Bronchial epithelial cell (primary cell): Measurements from ENCODE around the gene MTHFSD. TPM values are rescaled to one million over a fixed set of nuclear protein-coding genes. Genes with fewer than 3 reads are reported as not detected.

Source experiments
- DNase-seq: peaks from one replicate; pipeline ENCODE4 v3.0.0-alpha.2; 2010; ENCODE audit warnings: low read depth
- FAIRE-seq: peaks from 2 replicates; lab custom pipeline; 2011; peaks lifted over from hg19 to GRCh38; lab: Jason Lieb, UNC
- H3K27me3 ChIP-seq: 2 replicates; pipeline ENCODE4 v1.5.1; 2011; ENCODE audit warnings: low read length; ENCODE audit not compliant: control insufficient read depth, insufficient read depth
- H3K36me3 ChIP-seq: 2 replicates; pipeline ENCODE4 v1.5.1; 2011; ENCODE audit warnings: low read length; ENCODE audit not compliant: control insufficient read depth, insufficient read depth
- H3K4me3 ChIP-seq: 2 replicates; pipeline ENCODE4 v1.5.1; 2011; ENCODE audit warnings: mild to moderate bottlenecking, low read depth, low read length, control low read depth
- CTCF ChIP-seq: IDR thresholded peaks from 2 replicates; pipeline ENCODE4 v1.5.1; 2011; ENCODE audit warnings: mild to moderate bottlenecking, moderate library complexity, low read length, control low read depth, inconsistent platforms; ENCODE audit not compliant: insufficient read depth, severe bottlenecking
- total RNA-seq: library from RNA; depleted of rRNA; stranded (reverse); fragments of >200 nt; gene quantifications from 2 replicates; pipeline ENCODE4 v1.2.1, GENCODE V29; 2014

The MTHFSD gene
- total RNA-seq, 1 donor from 2014 or later = 13.2 TPM

GRCh38 chr16:86538196-86538780 lies 16.7 kb downstream of the MTHFSD start:
- no peaks in the 10 kb centered on the region for H3K27me3 ChIP-seq
- TF ChIP-seq CTCF = no peak
- DNase-seq (no peak), FAIRE-seq (no peak)
- H3K36me3 ChIP-seq = peaks cover 24% of the 10 kb centered on the region
- H3K4me3 ChIP-seq = no peak overlapping the region

GRCh38 chr16:86537486-86537885 lies 17.5 kb downstream of the MTHFSD start:
- TF ChIP-seq CTCF = no peak
- FAIRE-seq = no peak

DNA sequence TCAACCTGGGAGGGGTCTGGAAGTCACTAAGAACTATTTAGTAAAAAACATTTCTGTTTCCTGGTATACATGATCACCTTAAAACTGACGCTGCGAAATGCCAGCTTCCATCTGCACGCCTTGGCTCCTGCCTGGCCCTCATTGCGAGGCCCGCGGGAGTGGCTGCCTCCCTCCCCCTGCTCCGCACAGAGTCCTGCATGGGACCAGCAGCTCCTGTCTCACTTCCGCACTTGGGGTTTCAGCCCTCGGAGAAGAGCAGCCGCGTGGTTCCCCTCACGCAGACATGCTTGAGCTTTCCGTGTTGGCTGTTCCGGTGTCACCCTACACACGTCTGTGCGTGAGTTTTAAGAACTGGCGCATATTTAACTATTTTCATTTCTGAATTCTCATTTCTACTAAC lies 18.4 kb downstream of the MTHFSD start:
- TF ChIP-seq CTCF = no peak
- DNase-seq (no peak), FAIRE-seq (no peak)
- peaks cover 18% of the 10 kb centered on the region for H3K36me3 ChIP-seq
- no peaks in the 10 kb centered on the region for H3K27me3 ChIP-seq
- H3K4me3 ChIP-seq = no peak overlapping the region

More at GRCh38 chr16:86537486-86537885, 17.5 kb downstream of the MTHFSD start:
- no peaks in the 10 kb centered on the region for H3K27me3 ChIP-seq
- H3K36me3 ChIP-seq = peaks cover 23% of the 10 kb centered on the region
- DNase-seq = no peak
- no peak overlapping the region for H3K4me3 ChIP-seq

- no peak for DNase-seq
- Histone ChIP-seq H3K36me3 (peaks cover 9% of the 10 kb centered on the region), H3K27me3 (no peaks in the 10 kb centered on the region), H3K4me3 (no peak overlapping the region)
- no peak for TF ChIP-seq CTCF
- no peak for FAIRE-seq
These were observed 20.0 kb downstream of the MTHFSD start for GRCh38 chr16:86534779-86535615.

- DNase-seq (no peak), FAIRE-seq (no peak)
- Histone ChIP-seq H3K36me3 (peaks cover 6% of the 10 kb centered on the region), H3K4me3 (no peak overlapping the region), H3K27me3 (no peaks in the 10 kb centered on the region)
- no peak for TF ChIP-seq CTCF
These were observed 21.2 kb downstream of the MTHFSD start for GRCh38 chr16:86533767-86534351.
